ENCODE results near the gene BEAN1.
A peak's percentile ranks its signal among the peaks of the same experiment; 100 is the strongest.

The BEAN1 gene

GRCh38 chr16:66427036-66427860 lies at the start of gene BEAN1:
Gene BEAN1 (plus strand): TSS chr16:66427295. CDS start chr16:66437677, 10,382 bp downstream.
- no peak for DNase-seq (ENCODE audit: low read depth)

GRCh38 chr16:66377324-66377723 lies 49.8 kb upstream of the BEAN1 start:
- DNase-seq (ENCODE audit: low read depth), result no peak

GRCh38 chr16:66378741-66379570 lies 48.1 kb upstream of the BEAN1 start:
- no peak for DNase-seq (ENCODE audit: low read depth)

- DNase-seq (ENCODE audit: low read depth), result no peak
Measured at GRCh38 chr16:66379571-66379941, 47.5 kb upstream of the BEAN1 start.

- DNase-seq (ENCODE audit: low read depth), result no peak
Measured at GRCh38 chr16:66380421-66380820, 46.7 kb upstream of the BEAN1 start.

- DNase-seq (ENCODE audit: low read depth), result no peak
Measured at GRCh38 chr16:66381585-66382170, 45.4 kb upstream of the BEAN1 start.

- DNase-seq (ENCODE audit: low read depth), result peak; percentile 32
Measured at GRCh38 chr16:66382171-66382965, 44.7 kb upstream of the BEAN1 start.

GRCh38 chr16:66382966-66383299 lies 44.2 kb upstream of the BEAN1 start:
- no peak for DNase-seq (ENCODE audit: low read depth)

- DNase-seq (ENCODE audit: low read depth), result no peak
Measured at GRCh38 chr16:66383551-66383950, 43.5 kb upstream of the BEAN1 start.

GRCh38 chr16:66385415-66385814 lies 41.7 kb upstream of the BEAN1 start:
- DNase-seq (ENCODE audit: low read depth), result no peak

GRCh38 chr16:66386629-66387622 lies 40.2 kb upstream of the BEAN1 start:
- no peak for DNase-seq (ENCODE audit: low read depth)

GRCh38 chr16:66387817-66388332 lies 39.2 kb upstream of the BEAN1 start:
- no peak for DNase-seq (ENCODE audit: low read depth)

- no peak for DNase-seq (ENCODE audit: low read depth)
Measured at GRCh38 chr16:66388350-66389139, 38.5 kb upstream of the BEAN1 start.

GRCh38 chr16:66389256-66390176 lies 37.6 kb upstream of the BEAN1 start:
- no peak for DNase-seq (ENCODE audit: low read depth)

GRCh38 chr16:66390346-66391108 lies 36.6 kb upstream of the BEAN1 start:
- DNase-seq (ENCODE audit: low read depth), result no peak

- no peak for DNase-seq (ENCODE audit: low read depth)
Measured at GRCh38 chr16:66391726-66392670, 35.1 kb upstream of the BEAN1 start.

All from GM04503 (cell line).